WTC11 (cell line): ENCODE measurements around the gene GRP.

Source experiments
- TF ChIP-seq, protein P1 (sequence below): fragments of 200-600 bp; IDR thresholded peaks from 2 replicates; pipeline ENCODE4 v1.8.0; 2022; ENCODE audit warnings: antibody characterized with exemption
- TF ChIP-seq, protein P2 (sequence below): sonication (generic); formaldehyde crosslinking; IDR thresholded peaks from 2 replicates; pipeline ENCODE4 v1.8.1; 2023; ENCODE audit warnings: mild to moderate bottlenecking, missing genetic modification reagents, moderate library complexity

DNA sequence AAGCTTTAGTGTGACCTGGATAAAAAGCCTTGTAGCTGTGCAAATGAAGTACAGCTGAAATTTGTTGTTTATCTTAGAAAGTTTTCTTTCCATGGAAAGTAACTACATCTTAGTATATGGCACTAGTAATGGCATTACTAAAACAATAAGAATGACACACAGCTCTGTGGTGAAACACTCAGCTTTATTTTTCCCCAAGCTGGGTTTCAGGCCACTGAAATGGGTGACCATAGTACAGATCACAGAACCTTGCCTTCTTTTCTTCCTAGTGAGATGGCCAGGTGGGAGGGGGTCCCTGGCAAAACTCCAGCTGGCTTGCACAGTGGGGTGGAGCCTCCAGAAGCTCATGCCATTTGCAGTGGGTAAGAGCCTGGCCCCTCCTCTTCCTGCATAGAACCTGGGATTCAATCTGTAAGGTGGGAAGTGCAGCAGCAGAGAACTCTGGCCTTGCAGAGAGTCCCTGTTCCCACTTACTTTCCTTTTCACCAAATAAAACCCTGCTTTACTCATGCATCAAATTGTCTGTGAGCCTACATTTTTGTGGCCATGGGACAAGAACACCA, 17.6 kb upstream of the GRP start:
- TF ChIP-seq, protein P1, sequence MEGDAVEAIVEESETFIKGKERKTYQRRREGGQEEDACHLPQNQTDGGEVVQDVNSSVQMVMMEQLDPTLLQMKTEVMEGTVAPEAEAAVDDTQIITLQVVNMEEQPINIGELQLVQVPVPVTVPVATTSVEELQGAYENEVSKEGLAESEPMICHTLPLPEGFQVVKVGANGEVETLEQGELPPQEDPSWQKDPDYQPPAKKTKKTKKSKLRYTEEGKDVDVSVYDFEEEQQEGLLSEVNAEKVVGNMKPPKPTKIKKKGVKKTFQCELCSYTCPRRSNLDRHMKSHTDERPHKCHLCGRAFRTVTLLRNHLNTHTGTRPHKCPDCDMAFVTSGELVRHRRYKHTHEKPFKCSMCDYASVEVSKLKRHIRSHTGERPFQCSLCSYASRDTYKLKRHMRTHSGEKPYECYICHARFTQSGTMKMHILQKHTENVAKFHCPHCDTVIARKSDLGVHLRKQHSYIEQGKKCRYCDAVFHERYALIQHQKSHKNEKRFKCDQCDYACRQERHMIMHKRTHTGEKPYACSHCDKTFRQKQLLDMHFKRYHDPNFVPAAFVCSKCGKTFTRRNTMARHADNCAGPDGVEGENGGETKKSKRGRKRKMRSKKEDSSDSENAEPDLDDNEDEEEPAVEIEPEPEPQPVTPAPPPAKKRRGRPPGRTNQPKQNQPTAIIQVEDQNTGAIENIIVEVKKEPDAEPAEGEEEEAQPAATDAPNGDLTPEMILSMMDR = no peak
- TF ChIP-seq, protein P2, sequence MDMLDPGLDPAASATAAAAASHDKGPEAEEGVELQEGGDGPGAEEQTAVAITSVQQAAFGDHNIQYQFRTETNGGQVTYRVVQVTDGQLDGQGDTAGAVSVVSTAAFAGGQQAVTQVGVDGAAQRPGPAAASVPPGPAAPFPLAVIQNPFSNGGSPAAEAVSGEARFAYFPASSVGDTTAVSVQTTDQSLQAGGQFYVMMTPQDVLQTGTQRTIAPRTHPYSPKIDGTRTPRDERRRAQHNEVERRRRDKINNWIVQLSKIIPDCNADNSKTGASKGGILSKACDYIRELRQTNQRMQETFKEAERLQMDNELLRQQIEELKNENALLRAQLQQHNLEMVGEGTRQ (CRISPR knock-in tag) = no peak
